Liver (tissue), 9 donors: ENCODE data around the gene SOX18. TPM values are rescaled to one million over a fixed set of nuclear protein-coding genes. Genes with fewer than 3 reads are reported as not detected.

Experiments
- DNase-seq: peaks from one replicate; pipeline ENCODE4 v3.0.0-alpha.2; 2017; ENCODE audit warnings: low spot score
- H3K27ac ChIP-seq, 2 donors: one replicate each; pipeline ENCODE4 v1.7.0; 2013; ENCODE audit warnings: inconsistent platforms in 2 of 2, low read length in 2 of 2, control low read depth in 1 of 2, low read depth in 1 of 2, mild to moderate bottlenecking in 1 of 2
- H3K27me3 ChIP-seq, 4 donors: one replicate each; pipeline versions ENCODE4 v1.6.1 to v1.7.0; 2013; ENCODE audit warnings: low read length in 3 of 4, inconsistent platforms in 1 of 4, mild to moderate bottlenecking in 1 of 4, moderate library complexity in 1 of 4; ENCODE audit not compliant: control insufficient read depth in 4 of 4, insufficient read depth in 4 of 4
- H3K36me3 ChIP-seq, 4 donors: one replicate each; pipeline versions ENCODE4 v1.6.1 to v1.7.0; 2013; ENCODE audit warnings: low read length in 3 of 4, mild to moderate bottlenecking in 3 of 4, low read depth in 1 of 4, moderate library complexity in 1 of 4; ENCODE audit not compliant: control insufficient read depth in 4 of 4, insufficient read depth in 3 of 4
- H3K4me1 ChIP-seq, 4 donors: one replicate each; pipeline versions ENCODE4 v1.6.1 to v1.7.0; 2013; ENCODE audit warnings: low read length in 3 of 4, mild to moderate bottlenecking in 3 of 4, moderate library complexity in 1 of 4; ENCODE audit not compliant: control insufficient read depth in 4 of 4, insufficient read depth in 4 of 4
- H3K4me3 ChIP-seq, 3 donors: one replicate each; pipeline versions ENCODE4 v1.6.1 to v1.7.0; 2013; ENCODE audit warnings: low read length in 3 of 3, control low read depth in 1 of 3, low read depth in 1 of 3, mild to moderate bottlenecking in 1 of 3
- H3K9ac ChIP-seq, 2 donors: one replicate each; pipeline ENCODE4 v1.7.0; 2013; ENCODE audit warnings: low read length in 2 of 2, mild to moderate bottlenecking in 2 of 2, moderate library complexity in 2 of 2, control low read depth in 1 of 2, low read depth in 1 of 2
- H3K9me3 ChIP-seq, 4 donors: one replicate each; pipeline versions ENCODE4 v1.6.1 to v1.7.0; 2013; ENCODE audit warnings: low read length in 3 of 4; ENCODE audit not compliant: control insufficient read depth in 4 of 4
- CTCF ChIP-seq: fragments of 150-350 bp; IDR thresholded peaks from 2 replicates; pipeline ENCODE4 v1.5.1; 2017; ENCODE audit warnings: improper control_type of control experiment, low read depth, low read length; ENCODE audit not compliant: missing input control
- EGR1 ChIP-seq, 2 donors: IDR thresholded peaks; 2 replicates each; pipeline ENCODE4 v1.6.1; 2016 to 2018; ENCODE audit warnings: antibody characterized with exemption in 2 of 2, low read depth in 2 of 2
- FOXA1 ChIP-seq: IDR thresholded peaks from 2 replicates; pipeline ENCODE4 v1.6.1; 2016; ENCODE audit warnings: antibody characterized with exemption
- GABPA ChIP-seq, 2 donors: IDR thresholded peaks in 1 of 2; conservative IDR thresholded peaks in 1 of 2; 2 replicates each; pipeline ENCODE4 v1.6.1; 2016; ENCODE audit warnings: antibody characterized with exemption in 2 of 2, mild to moderate bottlenecking in 1 of 2, moderate library complexity in 1 of 2
- HNF4A ChIP-seq, 2 donors: conservative IDR thresholded peaks; 2 replicates each; pipeline ENCODE4 v1.6.1; 2016; ENCODE audit warnings: antibody characterized with exemption in 2 of 2, mild to moderate bottlenecking in 2 of 2
- MAX ChIP-seq: IDR thresholded peaks from 2 replicates; pipeline ENCODE4 v1.6.1; 2016; ENCODE audit warnings: antibody characterized with exemption
- REST ChIP-seq: IDR thresholded peaks from 2 replicates; pipeline ENCODE4 v1.6.1; 2016; ENCODE audit warnings: antibody characterized with exemption, mild to moderate bottlenecking
- YY1 ChIP-seq: IDR thresholded peaks from 2 replicates; pipeline ENCODE4 v1.6.1; 2016; ENCODE audit warnings: antibody characterized with exemption, mild to moderate bottlenecking
- ZBTB33 ChIP-seq: IDR thresholded peaks from 2 replicates; pipeline ENCODE4 v1.6.1; 2016; ENCODE audit warnings: antibody characterized with exemption
- WGBS: extraction: QIAGEN DNeasy Blood & Tissue Kit; methylation state at CpG from one replicate; pipeline ENCODE4 v1.1.7; 2013; 5-methylcytosine and 5-hydroxymethylcytosine counted together
- polyA plus RNA-seq, 2 donors: library from polyadenylated mRNA; stranded (reverse) in 1 of 2; unstranded in 1 of 2; fragments of 200-250 nt in 1 of 2; fragments of >200 nt in 1 of 2; fragmentation: Nextera tagmentation in 1 of 2; extraction: Ambion mirVana in 1 of 2; gene quantifications; one replicate each; pipeline versions ENCODE4 v1.2.1 to v1.2.3, GENCODE V29; 2013 to 2015
- total RNA-seq, 2 donors: library from RNA; depleted of rRNA; stranded (reverse); fragments of >200 nt; gene quantifications; one replicate each; pipeline ENCODE4 v1.2.3, GENCODE V29; 2014
- donor health status: healthy.
- donor health status: healthy.
- donor health status: healthy.
- donor health status: healthy.
- donor health status: healthy.

Gene SOX18
- total and polyA plus RNA-seq, 4 donors, result 1.1 to 5.8 (median 2.6) TPM

GRCh38 chr20:64070244-64070993, 21.0 kb upstream of the SOX18 start:
- Histone ChIP-seq H3K9me3 (no peaks in the 10 kb centered on the region), H3K9ac (no peak overlapping the region), H3K4me3 (no peak overlapping the region), H3K27me3 (no peaks in the 10 kb centered on the region), H3K4me1 (peaks cover 11 to 33% (median 27%) of the 10 kb centered on the region in 4 donors), H3K27ac (no peak overlapping the region), H3K36me3 (peaks cover 0 to 10% (median 0%) of the 10 kb centered on the region in 4 donors)
- no peak for TF ChIP-seq YY1
- TF ChIP-seq FOXA1, result no peak
- TF ChIP-seq EGR1 (IDR thresholded peaks at IDR 0.05; ENCODE audit: low read depth in 2 of 2), result no peak
- no peak for DNase-seq
- 96% methylated on average over 31 of the region's 31 CpGs for WGBS

- H3K9me3 ChIP-seq, result no peaks in the 10 kb centered on the region
- H3K27ac ChIP-seq, result no peak overlapping the region
- DNase-seq, result peak; percentile 55
- H3K27me3 ChIP-seq, result no peaks in the 10 kb centered on the region
- WGBS, result 83% methylated on average over 14 of the region's 14 CpGs
- H3K9ac ChIP-seq, result no peak overlapping the region
- H3K4me3 ChIP-seq, result no peak overlapping the region
- TF ChIP-seq REST (no peak), CTCF (peak; percentile 61)
- peaks cover 0 to 10% (median 0%) of the 10 kb centered on the region in 4 donors for H3K36me3 ChIP-seq
- H3K4me1 ChIP-seq, result peaks cover 14 to 40% (median 33%) of the 10 kb centered on the region in 4 donors
These were observed 20.3 kb upstream of the SOX18 start for GRCh38 chr20:64069614-64070243.

GRCh38 chr20:64069209-64069613, 19.8 kb upstream of the SOX18 start:
- no peak for TF ChIP-seq MAX
- TF ChIP-seq GABPA (IDR thresholded peaks at IDR 0.05 in 1 of 2, conservative IDR thresholded peaks at IDR 0.05 in 1 of 2), result no peak
- no peak for TF ChIP-seq YY1
- TF ChIP-seq ZBTB33, result no peak
- no peak for TF ChIP-seq HNF4A (conservative IDR thresholded peaks at IDR 0.05)
- Histone ChIP-seq H3K27ac (no peak overlapping the region), H3K4me1 (peaks cover 20 to 45% (median 38%) of the 10 kb centered on the region in 4 donors), H3K9ac (no peak overlapping the region), H3K9me3 (no peaks in the 10 kb centered on the region), H3K4me3 (no peak overlapping the region), H3K36me3 (peaks cover 0 to 10% (median 0%) of the 10 kb centered on the region in 4 donors), H3K27me3 (no peaks in the 10 kb centered on the region)
- 94% methylated on average over 20 of the region's 20 CpGs for WGBS
- no peak for DNase-seq
